Brain microvascular endothelial cell (primary cell): ENCODE results near the gene COL26A1.
A peak's percentile ranks its signal among the peaks of the same experiment; 100 is the strongest.

Experiments
- DNase-seq: peaks from one replicate; pipeline ENCODE4 v3.0.0-alpha.2; 2020
- H3K27ac ChIP-seq: fragments of 250-450 bp; sonication (Bioruptor Pico); 2 replicates; pipeline ENCODE4 v1.5.1; 2020; ENCODE audit warnings: mild to moderate bottlenecking, moderate library complexity
- H3K27me3 ChIP-seq: fragments of 250-450 bp; sonication (Bioruptor Pico); replicated peaks from 2 replicates; pipeline ENCODE4 v1.5.1; 2020; ENCODE audit warnings: mild to moderate bottlenecking
- H3K36me3 ChIP-seq: fragments of 250-450 bp; sonication (Bioruptor Pico); replicated peaks from 2 replicates; pipeline ENCODE4 v1.5.1; 2020; ENCODE audit warnings: mild to moderate bottlenecking
- H3K4me3 ChIP-seq: 2 replicates; pipeline ENCODE4 v1.5.1; 2011; ENCODE audit warnings: low read depth, mild to moderate bottlenecking, control low read depth, low read length, moderate library complexity
- in situ Hi-C: cut with HindIII; loops from 2 replicates; pipeline ENCODE4 v1.10.0; 2017; ENCODE audit warnings: low sequenced_read_pairs, low pct_ligation_motif_present
- TF ChIP-seq, protein P1 (sequence below): IDR thresholded peaks from 2 replicates; pipeline ENCODE4 v1.5.1; 2011; ENCODE audit warnings: low read depth, mild to moderate bottlenecking, moderate library complexity, low read length, control low read depth, inconsistent platforms; ENCODE audit errors: missing control alignments

Gene COL26A1

GRCh38 chr7:101436221-101436735, 73.6 kb downstream of the COL26A1 start:
- DNase-seq, result no peak
- H3K27ac ChIP-seq, result no peak overlapping the region
- H3K36me3 ChIP-seq, result no peaks in the 10 kb centered on the region
- H3K4me3 ChIP-seq, result no peak overlapping the region
- in situ Hi-C loops, result no loop called here
- H3K27me3 ChIP-seq, result peaks cover 17% of the 10 kb centered on the region
- TF ChIP-seq, protein P1, sequence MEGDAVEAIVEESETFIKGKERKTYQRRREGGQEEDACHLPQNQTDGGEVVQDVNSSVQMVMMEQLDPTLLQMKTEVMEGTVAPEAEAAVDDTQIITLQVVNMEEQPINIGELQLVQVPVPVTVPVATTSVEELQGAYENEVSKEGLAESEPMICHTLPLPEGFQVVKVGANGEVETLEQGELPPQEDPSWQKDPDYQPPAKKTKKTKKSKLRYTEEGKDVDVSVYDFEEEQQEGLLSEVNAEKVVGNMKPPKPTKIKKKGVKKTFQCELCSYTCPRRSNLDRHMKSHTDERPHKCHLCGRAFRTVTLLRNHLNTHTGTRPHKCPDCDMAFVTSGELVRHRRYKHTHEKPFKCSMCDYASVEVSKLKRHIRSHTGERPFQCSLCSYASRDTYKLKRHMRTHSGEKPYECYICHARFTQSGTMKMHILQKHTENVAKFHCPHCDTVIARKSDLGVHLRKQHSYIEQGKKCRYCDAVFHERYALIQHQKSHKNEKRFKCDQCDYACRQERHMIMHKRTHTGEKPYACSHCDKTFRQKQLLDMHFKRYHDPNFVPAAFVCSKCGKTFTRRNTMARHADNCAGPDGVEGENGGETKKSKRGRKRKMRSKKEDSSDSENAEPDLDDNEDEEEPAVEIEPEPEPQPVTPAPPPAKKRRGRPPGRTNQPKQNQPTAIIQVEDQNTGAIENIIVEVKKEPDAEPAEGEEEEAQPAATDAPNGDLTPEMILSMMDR, result no peak

- TF ChIP-seq, protein P1, result no peak
- in situ Hi-C loops, result no loop called here
- no peak for DNase-seq
Measured at GRCh38 chr7:101436857-101437576, 74.3 kb downstream of the COL26A1 start.

DNA sequence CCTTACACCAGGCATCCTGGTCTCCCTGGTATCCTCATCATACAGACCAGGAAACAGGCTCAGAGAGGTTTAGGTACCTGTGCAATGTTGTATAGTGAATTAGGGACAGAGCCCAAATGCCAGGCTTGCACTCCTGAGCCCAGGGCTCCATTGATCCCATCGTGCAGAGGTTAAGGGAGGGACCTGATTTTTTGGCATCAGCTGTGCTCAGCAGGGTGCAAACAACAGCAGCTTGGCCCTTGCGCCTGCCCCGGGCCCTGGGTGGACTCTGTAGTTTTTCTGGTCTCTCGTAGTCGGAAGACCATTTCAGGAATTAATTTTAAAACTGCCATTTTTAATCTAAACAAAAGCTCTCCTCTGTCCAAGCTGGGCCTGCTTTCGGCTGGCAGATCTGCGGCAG, 79.2 kb downstream of the COL26A1 start:
- Histone ChIP-seq H3K27ac (no peak overlapping the region), H3K27me3 (no peaks in the 10 kb centered on the region), H3K36me3 (no peaks in the 10 kb centered on the region), H3K4me3 (no peak overlapping the region)
- TF ChIP-seq, protein P1, result no peak
- in situ Hi-C loops, result no loop called here
- no peak for DNase-seq

More at GRCh38 chr7:101436857-101437576, 74.3 kb downstream of the COL26A1 start:
- H3K27ac ChIP-seq, result no peak overlapping the region
- H3K27me3 ChIP-seq, result peaks cover 17% of the 10 kb centered on the region
- no peaks in the 10 kb centered on the region for H3K36me3 ChIP-seq
- no peak overlapping the region for H3K4me3 ChIP-seq

- TF ChIP-seq, protein P1, result no peak
- no peak overlapping the region for H3K27ac ChIP-seq
- peak; percentile 14 for DNase-seq
- no peaks in the 10 kb centered on the region for H3K36me3 ChIP-seq
- no peak overlapping the region for H3K4me3 ChIP-seq
- H3K27me3 ChIP-seq, result no peaks in the 10 kb centered on the region
- in situ Hi-C loops, result no loop called here
Measured at GRCh38 chr7:101442426-101443070, 79.9 kb downstream of the COL26A1 start.

DNA sequence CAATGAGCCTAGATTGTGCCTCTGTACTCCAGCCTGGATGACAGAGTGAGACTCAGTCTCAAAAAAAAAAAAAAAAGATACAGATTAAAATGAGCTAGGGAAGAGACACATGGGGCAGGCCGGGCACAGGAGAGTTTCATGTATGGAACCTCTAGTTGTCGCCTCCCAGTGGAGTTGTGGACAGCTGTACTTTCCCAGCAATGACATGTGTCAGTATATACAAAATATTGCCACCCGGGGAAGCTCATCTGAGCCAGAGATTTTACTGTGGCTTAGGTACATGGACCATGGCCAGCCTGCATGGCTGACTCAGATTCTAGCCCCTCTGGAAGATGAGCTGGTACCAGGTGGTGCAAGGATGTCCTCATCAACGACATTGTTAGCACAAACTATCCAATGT, 87.4 kb downstream of the COL26A1 start:
- in situ Hi-C loops, result no loop called here
- Histone ChIP-seq H3K36me3 (no peaks in the 10 kb centered on the region), H3K4me3 (no peak overlapping the region), H3K27me3 (no peaks in the 10 kb centered on the region), H3K27ac (no peak overlapping the region)
- TF ChIP-seq, protein P1, result no peak
- no peak for DNase-seq
